HG03280 (cell line): ENCODE results near the gene PRPF8.
"Not testable (repeated sequence)": the region's sequence is repeated elsewhere in the genome, so short reads cannot be mapped to it uniquely, and the experiment has no call there.

Experiments used
- ATAC-seq: cut with Tn5 transposase; IDR thresholded peaks from one replicate; pipeline ENCODE4 v1.9.1; 2021; ENCODE audit warnings: mild to moderate bottlenecking, moderate library complexity; ENCODE audit not compliant: unreplicated experiment

PRPF8 gene

DNA sequence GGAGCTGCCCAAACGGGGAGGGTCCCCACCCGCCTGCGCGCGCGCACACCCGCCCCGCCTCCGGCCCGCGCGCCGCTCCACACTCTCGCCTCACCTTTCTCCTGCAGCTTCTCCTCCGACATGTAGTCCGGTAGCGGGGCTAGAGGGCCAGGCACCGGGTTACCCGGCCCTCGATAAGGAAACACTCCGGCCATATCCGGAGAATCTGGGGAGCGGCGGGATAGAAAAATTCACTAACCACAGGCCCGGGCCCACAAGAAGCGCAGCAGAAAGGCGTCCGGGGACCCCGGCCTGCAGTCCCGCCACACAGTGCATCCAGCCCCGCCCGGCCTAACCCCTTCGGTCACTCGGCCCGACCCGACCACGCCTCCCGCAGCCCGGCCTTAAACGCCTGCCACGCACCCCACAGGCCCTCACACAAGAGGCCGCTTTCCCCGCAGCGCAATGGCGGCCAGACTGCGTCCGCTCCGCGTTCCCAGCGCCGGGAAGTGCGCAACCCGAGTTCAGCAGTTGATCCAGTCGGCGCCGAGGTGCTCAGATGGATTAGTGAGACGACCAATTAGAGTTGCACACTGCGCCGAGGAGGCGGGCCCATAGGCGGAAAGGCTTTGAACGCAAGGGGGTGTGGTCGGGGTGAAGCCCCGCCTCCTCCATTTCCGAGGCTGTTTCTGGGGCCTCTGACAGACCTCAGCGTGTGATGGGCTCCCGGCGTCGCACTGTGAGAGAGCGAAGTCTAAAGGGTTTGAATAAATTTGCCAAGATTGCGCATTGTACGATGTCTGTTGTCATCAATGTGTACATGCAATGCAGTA lies at the start of gene PRPF8:
TSS of gene PRPF8 (minus strand) at position 490 of the 812 bp plus-strand sequence. CDS start at position 194, 296 bp downstream.
- peak; percentile 99 for ATAC-seq

DNA sequence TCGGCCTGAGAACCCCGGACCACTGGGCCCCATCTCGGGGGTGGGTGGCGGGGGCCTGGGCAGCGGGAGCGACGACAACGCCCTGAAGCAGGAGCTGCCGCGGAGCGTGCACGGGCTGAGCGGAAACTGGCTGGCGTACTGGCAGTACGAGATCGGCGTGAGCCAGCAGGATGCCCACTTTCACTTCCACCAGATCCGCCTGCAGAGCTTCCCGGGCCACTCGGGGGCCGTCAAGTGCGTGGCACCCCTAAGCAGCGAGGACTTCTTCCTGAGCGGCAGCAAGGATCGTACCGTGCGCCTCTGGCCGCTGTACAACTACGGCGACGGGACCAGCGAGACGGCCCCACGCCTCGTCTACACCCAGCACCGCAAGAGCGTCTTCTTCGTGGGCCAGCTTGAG lies 49.1 kb upstream of the PRPF8 start:
- no peak for ATAC-seq

DNA sequence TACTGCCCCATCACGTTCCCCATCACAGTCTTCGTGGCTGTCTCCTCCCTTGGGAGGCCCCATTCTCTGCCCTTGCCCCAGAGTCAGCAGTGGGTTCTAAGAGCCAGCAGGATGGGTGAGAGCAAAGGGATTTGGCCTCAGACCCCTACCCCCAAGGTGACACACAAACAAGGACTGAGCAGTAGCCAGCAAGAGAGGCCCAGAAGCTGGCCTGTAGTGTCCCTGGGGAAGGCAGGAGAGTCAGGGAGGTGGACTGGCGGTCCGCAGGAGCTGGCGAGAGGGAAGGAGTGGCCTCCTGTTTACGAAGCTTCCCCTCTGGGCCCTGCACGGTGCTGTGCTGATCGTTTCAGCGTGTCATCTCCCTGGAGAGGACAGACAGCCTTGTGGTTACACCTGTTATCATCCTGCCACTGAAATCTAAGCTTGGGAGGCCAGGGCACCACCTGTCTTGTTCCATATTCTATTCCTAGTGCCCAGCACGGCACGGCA lies 48.2 kb upstream of the PRPF8 start:
- no peak for ATAC-seq

DNA sequence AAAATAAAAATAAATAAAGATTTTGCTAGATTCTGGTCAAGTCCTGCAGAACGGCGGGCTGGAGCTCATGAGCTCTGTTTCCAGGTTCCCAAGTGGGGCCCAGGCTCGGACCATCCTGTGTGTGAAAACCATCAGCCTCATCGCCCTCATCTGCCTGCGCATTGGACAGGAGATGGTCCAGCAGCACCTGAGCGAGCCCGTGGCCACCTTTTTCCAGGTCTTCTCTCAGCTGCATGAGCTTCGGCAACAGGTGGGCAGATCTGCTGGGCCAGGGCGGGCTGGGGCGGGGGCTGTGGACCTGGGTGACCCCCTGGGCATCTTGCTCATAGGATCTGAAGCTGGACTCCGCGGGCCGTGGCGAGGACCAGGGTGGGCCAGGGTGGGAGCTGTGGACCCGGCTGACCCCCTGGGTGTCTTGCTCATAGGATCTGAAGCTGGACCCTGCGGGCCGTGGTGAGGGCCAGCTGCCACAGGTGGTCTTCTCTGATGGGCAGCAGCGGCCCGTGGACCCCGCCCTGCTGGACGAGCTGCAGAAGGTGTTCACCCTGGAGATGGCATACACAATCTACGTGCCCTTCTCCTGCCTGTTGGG lies 47.7 kb upstream of the PRPF8 start:
- no peak for ATAC-seq

DNA sequence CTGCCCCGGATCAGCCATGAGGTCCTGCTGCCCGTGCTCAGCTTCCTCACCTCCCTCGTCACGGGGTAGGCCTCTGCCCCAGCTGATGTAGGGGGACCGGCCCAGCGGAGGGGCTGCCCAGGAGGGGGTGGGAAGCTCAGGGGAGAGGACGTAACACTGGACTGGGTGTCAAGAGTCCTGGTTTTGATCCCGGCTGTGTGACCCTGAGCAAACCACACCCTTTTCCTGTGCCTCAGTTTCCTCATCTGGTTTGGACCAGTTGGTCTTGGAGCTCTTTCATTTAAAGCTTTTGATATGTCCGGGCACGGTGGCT lies 46.5 kb upstream of the PRPF8 start:
- no peak for ATAC-seq

DNA sequence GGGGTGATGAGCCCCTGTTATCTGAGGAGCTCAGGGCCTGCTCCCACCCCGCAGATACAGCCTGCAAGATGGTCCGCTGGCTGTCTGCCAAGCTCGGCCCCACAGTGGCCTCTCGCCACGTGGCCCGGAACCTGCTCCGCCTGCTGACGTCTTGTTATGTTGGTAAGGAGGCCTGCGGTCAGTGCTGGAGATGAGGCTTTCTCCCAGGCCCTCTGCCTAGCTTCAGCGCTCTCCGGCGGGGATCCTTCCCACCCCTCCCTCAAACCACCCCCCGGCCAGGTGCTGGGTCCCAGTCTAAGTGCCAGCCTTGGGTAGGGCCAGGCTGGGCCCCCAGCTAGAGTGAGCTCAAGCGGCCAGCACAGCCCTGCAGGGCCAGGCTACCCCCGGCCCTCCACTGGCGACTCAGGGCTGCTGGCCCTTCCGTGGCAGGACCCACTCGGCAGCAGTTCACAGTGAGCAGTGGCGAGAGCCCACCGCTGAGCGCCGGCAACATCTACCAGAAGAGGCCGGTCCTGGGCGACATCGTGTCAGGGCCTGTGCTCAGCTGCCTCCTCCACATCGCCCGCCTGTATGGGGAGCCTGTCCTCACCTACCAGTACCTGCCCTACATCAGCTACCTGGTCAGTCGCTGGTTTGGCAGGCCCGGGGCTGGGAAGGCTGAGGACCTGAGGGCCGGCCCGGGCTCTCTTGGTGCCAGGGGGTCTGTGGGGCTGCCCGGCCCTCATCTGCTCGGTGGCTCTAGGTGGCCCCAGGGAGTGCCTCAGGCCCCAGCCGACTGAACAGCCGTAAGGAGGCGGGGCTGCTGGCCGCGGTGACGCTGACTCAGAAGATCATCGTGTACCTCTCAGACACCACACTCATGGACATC lies 45.9 kb upstream of the PRPF8 start:
- ATAC-seq: no peak

DNA sequence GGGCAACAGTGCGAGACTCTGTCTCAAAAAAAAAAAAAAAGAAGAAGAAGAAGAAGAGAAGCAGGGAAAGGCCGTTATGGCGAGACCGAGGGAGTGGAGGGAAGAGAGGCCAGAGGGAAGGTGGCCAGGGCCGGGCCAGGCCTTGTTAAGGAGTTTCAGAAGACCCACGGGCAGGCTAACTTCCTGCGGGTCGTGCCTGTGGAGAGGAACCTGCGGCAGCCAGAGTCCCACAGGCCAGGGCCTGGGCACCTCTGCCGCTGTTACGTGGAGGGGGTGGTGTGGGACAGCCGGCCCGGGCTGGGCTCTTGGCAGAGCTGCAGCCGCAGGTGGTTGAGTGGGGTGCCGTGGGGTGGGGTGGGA lies 45.3 kb upstream of the PRPF8 start:
- no peak for ATAC-seq

DNA sequence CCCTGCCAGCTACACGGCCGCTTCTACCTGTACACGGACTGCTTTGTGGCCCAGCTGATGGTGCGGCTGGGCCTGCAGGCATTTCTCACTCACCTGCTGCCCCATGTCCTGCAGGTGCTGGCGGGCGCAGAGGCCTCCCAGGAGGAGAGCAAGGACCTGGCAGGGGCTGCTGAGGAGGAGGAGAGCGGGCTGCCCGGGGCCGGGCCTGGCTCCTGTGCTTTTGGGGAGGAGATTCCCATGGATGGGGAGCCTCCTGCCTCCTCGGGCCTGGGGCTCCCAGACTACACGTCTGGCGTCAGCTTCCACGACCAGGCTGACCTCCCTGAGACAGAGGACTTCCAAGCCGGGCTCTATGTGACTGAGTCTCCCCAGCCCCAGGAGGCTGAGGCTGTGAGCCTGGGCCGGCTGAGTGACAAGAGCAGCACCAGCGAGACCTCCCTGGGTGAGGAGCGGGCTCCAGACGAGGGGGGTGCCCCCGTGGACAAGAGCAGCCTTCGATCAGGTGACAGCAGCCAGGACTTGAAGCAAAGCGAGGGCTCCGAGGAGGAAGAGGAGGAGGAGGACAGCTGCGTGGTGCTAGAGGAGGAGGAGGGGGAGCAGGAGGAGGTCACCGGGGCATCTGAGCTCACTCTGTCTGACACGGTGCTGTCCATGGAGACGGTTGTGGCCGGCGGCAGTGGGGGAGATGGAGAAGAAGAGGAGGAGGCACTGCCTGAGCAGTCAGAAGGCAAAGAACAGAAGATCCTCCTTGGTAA lies 43.4 kb upstream of the PRPF8 start:
- no peak for ATAC-seq

DNA sequence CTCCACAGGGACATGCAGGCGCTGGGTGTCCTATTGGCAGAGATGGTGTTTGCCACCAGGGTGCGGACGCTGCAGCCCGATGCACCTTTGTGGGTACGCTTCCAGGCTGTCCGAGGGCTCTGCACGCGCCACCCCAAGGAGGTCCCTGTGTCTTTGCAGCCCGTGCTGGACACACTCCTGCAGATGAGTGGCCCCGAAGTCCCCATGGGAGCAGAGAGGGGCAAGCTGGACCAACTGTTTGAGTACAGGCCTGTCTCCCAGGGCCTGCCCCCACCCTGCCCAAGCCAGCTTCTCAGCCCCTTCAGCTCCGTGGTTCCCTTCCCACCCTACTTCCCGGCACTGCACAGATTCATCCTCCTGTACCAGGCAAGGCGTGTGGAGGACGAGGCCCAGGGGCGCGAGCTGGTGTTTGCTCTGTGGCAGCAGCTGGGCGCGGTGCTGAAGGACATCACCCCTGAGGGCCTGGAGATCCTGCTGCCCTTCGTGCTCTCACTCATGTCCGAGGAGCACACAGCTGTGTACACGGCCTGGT lies 42.7 kb upstream of the PRPF8 start:
- ATAC-seq: no peak

DNA sequence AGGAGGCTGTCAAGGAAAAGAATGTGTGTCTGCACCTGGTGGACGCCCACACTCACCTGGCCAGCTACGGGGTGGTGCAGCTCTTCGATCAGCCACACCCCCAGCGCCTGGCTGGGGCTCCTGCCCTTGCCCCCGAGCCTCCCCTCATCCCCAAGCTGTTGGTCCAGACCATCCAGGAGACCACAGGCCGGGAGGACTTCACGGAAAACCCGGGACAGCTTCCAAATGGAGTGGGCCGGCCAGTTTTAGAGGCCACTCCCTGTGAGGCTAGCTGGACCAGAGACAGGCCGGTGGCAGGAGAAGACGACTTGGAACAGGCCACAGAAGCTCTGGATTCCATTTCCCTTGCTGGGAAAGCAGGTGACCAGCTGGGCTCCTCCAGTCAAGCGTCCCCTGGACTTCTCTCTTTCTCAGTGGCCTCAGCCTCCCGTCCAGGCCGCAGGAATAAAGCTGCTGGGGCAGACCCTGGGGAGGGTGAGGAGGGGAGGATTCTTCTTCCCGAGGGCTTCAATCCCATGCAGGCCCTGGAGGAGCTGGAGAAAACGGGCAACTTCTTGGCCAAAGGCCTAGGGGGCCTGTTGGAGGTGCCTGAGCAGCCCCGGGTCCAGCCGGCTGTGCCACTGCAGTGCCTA lies 42.1 kb upstream of the PRPF8 start:
- ATAC-seq: no peak

DNA sequence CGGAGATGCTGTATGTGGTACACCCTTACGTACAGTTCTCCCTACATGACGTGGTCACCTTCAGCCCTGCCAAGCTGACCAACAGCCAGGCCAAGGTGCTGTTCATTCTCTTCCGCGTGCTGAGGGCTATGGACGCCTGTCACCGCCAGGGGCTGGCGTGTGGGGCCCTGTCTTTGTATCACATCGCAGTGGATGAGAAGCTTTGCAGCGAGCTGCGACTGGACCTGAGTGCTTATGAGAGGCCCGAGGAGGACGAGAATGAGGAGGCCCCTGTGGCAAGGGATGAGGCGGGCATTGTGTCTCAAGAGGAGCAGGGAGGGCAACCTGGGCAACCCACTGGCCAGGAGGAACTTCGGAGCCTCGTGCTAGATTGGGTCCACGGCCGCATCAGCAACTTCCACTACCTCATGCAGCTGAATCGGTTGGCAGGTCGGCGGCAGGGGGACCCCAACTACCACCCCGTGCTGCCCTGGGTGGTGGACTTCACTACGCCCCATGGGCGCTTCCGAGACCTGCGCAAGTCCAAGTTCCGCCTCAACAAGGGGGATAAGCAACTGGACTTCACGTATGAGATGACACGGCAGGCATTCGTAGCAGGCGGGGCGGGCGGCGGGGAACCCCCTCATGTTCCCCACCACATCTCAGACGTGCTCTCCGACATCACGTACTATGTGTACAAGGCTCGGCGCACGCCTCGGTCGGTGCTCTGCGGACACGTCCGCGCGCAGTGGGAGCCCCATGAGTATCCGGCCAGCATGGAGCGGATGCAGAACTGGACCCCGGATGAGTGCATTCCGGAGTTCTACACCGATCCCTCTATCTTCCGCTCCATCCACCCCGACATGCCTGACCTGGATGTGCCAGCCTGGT lies 41.2 kb upstream of the PRPF8 start:
- ATAC-seq: no peak

DNA sequence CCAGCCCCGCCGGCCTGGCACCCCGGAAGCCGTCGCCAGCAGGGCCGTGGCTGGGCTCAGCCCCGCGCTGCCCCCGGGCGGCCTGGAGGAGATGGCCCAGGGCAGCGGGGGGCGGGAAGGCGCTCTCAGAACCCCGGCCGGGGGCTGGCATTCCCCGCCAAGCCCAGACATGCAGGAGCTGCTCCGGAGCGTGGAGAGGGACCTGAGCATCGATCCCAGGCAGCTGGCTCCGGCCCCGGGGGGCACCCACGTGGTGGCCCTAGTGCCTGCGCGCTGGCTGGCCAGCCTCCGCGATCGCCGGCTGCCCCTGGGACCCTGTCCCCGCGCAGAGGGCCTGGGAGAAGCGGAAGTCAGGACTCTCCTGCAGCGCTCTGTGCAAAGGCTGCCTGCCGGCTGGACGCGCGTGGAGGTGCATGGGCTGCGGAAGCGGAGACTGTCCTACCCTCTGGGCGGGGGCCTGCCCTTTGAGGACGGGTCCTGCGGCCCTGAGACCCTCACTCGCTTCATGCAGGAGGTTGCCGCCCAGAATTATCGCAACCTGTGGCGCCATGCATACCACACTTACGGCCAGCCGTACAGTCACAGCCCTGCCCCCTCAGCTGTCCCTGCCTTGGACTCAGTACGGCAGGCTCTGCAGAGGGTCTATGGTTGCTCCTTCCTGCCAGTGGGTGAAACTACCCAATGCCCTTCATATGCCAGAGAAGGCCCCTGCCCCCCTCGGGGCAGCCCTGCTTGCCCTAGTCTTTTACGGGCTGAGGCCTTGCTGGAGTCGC lies 40.4 kb upstream of the PRPF8 start:
- ATAC-seq: peak; percentile 37

DNA sequence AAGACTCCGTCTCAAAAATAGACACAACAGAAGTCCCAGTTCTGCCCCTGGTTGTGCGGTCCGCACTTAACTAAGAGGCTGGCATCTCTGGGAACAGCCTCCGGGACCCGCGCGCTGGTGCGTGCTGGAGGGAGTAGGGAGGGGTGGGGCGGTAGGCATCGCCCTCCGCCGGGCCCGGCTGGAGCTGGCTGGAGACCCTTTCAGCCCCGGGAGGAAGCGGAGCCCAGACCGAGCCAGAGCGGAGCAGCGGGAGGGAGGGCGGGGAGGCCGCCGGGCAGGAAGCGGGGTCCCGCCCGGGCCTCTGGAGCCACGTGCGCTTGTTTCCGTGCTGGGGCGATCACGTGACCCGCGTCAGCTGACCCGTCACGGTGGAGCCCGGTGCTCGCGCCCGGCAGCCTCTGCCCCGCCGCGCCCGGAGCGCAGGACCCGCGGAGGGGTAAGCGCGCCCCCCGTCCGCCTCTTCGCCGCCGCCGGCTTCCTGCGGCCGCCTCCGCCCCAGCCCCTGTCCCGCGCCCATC lies 39.7 kb upstream of the PRPF8 start, which contains the start of gene WDR81:
TSS of gene WDR81 (plus strand) at position 354 of the 518 bp plus-strand sequence. CDS start 256 bp downstream, outside the sequence.
- ATAC-seq: peak; percentile 47

DNA sequence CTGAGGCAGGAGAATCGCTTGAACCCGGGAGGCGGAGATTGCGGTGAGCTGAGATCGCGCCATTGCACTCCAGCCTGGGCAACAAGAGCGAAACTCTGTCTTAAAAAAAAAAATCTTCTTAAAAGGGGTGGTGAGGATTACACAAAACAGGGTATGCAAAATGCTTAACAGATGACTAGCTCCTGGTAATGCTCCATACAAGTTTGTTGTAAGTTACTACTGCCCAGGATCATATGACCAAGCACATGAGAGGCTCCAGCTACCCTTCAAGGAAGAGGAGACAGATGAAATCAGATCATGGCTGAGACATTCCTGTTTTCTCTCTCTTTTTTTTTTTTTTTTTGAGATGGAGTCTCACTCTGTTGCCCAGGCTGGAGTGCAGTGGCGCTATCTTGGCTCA lies 37.4 kb upstream of the PRPF8 start:
- ATAC-seq: not testable (repeated sequence)

DNA sequence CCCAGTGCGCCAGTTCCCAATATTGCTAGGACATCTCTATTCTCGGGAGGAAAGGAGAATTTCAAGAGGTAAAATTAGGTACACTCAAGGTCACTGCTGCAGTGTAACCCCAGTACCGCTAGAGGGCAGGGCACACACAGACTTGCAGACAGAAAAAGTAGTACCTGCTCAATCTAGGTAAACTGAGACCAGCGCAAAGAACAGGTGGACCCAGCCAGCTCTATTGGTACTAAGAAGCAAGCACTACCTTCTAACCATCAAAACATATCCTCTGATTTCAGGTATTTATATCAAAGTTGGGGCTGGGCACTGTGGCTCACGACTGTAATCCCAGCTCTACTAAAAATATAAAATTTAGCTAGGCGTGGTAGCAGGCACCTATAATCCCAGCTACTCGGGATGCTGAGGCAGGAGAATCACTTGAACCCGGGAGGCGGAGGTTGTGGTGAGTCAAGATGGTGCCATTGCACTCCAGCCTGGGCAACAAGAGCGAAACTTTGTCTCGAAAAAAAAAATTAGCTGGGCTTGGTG lies 36.3 kb upstream of the PRPF8 start:
- ATAC-seq: no peak

DNA sequence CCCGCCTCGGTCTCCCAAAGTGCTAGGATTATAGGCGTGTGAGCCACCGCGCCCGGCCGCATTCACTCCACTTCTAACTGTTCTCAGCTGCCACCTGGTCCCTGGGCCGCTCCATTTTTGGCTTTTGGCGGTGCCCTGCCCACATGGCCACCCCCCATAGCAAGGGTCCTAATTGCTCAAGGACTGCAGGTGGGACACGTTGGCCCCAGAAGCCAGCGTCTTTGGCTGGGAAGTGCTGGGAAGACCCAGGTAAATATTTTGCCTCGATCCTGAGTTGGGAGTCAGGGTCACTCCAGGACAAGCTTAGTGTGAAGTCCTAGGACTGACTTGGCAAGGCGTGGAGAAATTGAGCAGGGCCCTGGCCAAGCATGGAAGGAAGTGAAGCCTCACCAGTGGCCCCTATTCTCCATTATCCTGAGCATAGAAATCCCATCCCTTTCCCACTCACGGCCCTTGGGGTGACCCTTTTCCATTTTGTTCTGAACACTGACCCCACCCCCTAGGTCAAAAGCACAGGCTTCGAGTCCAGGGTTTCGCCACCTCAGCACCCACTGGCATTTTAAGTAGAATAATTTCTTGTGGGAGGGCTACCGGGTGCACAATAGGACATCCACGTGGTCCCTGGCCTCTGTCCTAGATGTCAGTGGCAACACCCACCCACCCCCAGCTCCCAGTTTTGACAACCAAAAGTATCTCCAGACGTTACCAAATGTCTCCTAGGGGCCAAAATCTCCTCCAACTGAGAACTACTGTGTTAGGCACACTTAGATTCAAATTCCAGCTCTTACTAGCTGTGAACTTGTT lies 33.9 kb upstream of the PRPF8 start:
- ATAC-seq: no peak
